Midbrain (tissue), 1 donor: Measurements from ENCODE around the gene SCN3B.

ENCODE experiments used
- DNase-seq: peaks from one replicate; lab custom pipeline; 2025; lab: John Stamatoyannopoulos, UW

The SCN3B gene

GRCh38 chr11:123653827-123654565, 428 bp downstream of the SCN3B start:
- DNase-seq = no peak

- no peak for DNase-seq
These were observed 969 bp downstream of the SCN3B start for GRCh38 chr11:123653483-123653826.

- no peak for DNase-seq
These were observed 1.8 kb downstream of the SCN3B start for GRCh38 chr11:123652599-123652998.

- DNase-seq = no peak
These were observed 3.5 kb downstream of the SCN3B start for GRCh38 chr11:123650901-123651300.

- no peak for DNase-seq
These were observed 9.0 kb downstream of the SCN3B start for GRCh38 chr11:123645286-123645975.

GRCh38 chr11:123642435-123642834, 12.0 kb downstream of the SCN3B start:
- DNase-seq = no peak

GRCh38 chr11:123641495-123641840, 13.0 kb downstream of the SCN3B start:
- DNase-seq = no peak

- peak; percentile 18 for DNase-seq
These were observed 13.5 kb downstream of the SCN3B start for GRCh38 chr11:123640677-123641494.

- no peak for DNase-seq
These were observed 14.4 kb downstream of the SCN3B start for GRCh38 chr11:123640029-123640428.

GRCh38 chr11:123630126-123630608, 24.3 kb downstream of the SCN3B start:
- no peak for DNase-seq

GRCh38 chr11:123628936-123629683, 25.3 kb downstream of the SCN3B start:
- peak; percentile 16 for DNase-seq

- no peak for DNase-seq
These were observed 29.4 kb downstream of the SCN3B start for GRCh38 chr11:123624974-123625373.

- DNase-seq = no peak
These were observed 31.8 kb downstream of the SCN3B start for GRCh38 chr11:123622576-123622975.

GRCh38 chr11:123616505-123617198, 37.8 kb downstream of the SCN3B start:
- peak; percentile 30 for DNase-seq

GRCh38 chr11:123611698-123612097, 42.7 kb downstream of the SCN3B start:
- DNase-seq = no peak

GRCh38 chr11:123608945-123609344, 45.5 kb downstream of the SCN3B start:
- no peak for DNase-seq

- DNase-seq = no peak
These were observed 46.1 kb downstream of the SCN3B start for GRCh38 chr11:123608371-123608770.

GRCh38 chr11:123607781-123608180, 46.6 kb downstream of the SCN3B start:
- no peak for DNase-seq

GRCh38 chr11:123603666-123604065, 50.8 kb downstream of the SCN3B start:
- no peak for DNase-seq

- no peak for DNase-seq
These were observed 52.7 kb downstream of the SCN3B start for GRCh38 chr11:123601743-123602142.

- no peak for DNase-seq
These were observed 53.3 kb downstream of the SCN3B start for GRCh38 chr11:123601136-123601535.
